Mesendoderm (in vitro differentiated cells): Measurements from ENCODE around the gene PRRC2A. TPM values are rescaled to one million over a fixed set of nuclear protein-coding genes. Genes with fewer than 3 reads are reported as not detected.

ENCODE experiments used
- DNase-seq: peaks from one replicate; pipeline ENCODE4 v3.0.0; 2013
- H2AK5ac ChIP-seq: 2 replicates; pipeline ENCODE4 v1.6.1; 2013; ENCODE audit warnings: low read length, inconsistent platforms
- H2BK120ac ChIP-seq: 2 replicates; pipeline ENCODE4 v1.6.1; 2013; ENCODE audit warnings: low read depth, mild to moderate bottlenecking, low read length, moderate library complexity, mixed read lengths
- H2BK15ac ChIP-seq: replicated peaks from 2 replicates; pipeline ENCODE4 v1.6.1; 2013; ENCODE audit warnings: low read depth, mild to moderate bottlenecking, moderate library complexity
- H2BK5ac ChIP-seq: 2 replicates; pipeline ENCODE4 v1.6.1; 2013; ENCODE audit warnings: low read length, inconsistent platforms
- H3K18ac ChIP-seq: 2 replicates; pipeline ENCODE4 v1.6.1; 2013; ENCODE audit warnings: mild to moderate bottlenecking, low read length, mixed read lengths
- H3K23ac ChIP-seq: one replicate; pipeline ENCODE4 v1.6.1; 2013; ENCODE audit warnings: low read length
- H3K27ac ChIP-seq: 2 replicates; pipeline ENCODE4 v1.5.1; 2013; ENCODE audit warnings: low read depth, mild to moderate bottlenecking, inconsistent platforms, low read length, moderate library complexity
- H3K27me3 ChIP-seq: 2 replicates; pipeline ENCODE4 v1.6.1; 2013; ENCODE audit warnings: low read length, control low read depth, mild to moderate bottlenecking, inconsistent platforms; ENCODE audit not compliant: insufficient read depth, poor library complexity
- H3K36me3 ChIP-seq: 2 replicates; pipeline ENCODE4 v1.6.1; 2013; ENCODE audit warnings: low read length, inconsistent platforms; ENCODE audit not compliant: control insufficient read depth, insufficient read depth
- H3K4ac ChIP-seq: one replicate; pipeline ENCODE4 v1.6.1; 2013; ENCODE audit warnings: low read depth, mild to moderate bottlenecking, low read length, moderate library complexity
- H3K4me1 ChIP-seq: 2 replicates; pipeline ENCODE4 v1.6.1; 2013; ENCODE audit warnings: low read depth, low read length, inconsistent platforms; ENCODE audit not compliant: control insufficient read depth
- H3K4me2 ChIP-seq: 2 replicates; pipeline ENCODE4 v1.6.1; 2013; ENCODE audit warnings: low read length
- H3K4me3 ChIP-seq: 2 replicates; pipeline ENCODE4 v1.5.1; 2013; ENCODE audit warnings: mild to moderate bottlenecking, low read length
- H3K56ac ChIP-seq: one replicate; pipeline ENCODE4 v1.6.1; 2013; ENCODE audit warnings: low read length
- H3K79me1 ChIP-seq: 2 replicates; pipeline ENCODE4 v1.6.1; 2013; ENCODE audit warnings: low read length, inconsistent platforms
- H3K79me2 ChIP-seq: 2 replicates; pipeline ENCODE4 v1.6.1; 2013; ENCODE audit warnings: mild to moderate bottlenecking, low read length; ENCODE audit not compliant: control insufficient read depth, insufficient read depth
- H3K9ac ChIP-seq: 2 replicates; pipeline ENCODE4 v1.6.1; 2013; ENCODE audit warnings: low read length, inconsistent platforms
- H4K5ac ChIP-seq: one replicate; pipeline ENCODE4 v1.6.1; 2013; ENCODE audit warnings: low read length
- H4K8ac ChIP-seq: one replicate; pipeline ENCODE4 v1.6.1; 2013; ENCODE audit warnings: low read depth, mild to moderate bottlenecking, control low read depth, low read length, moderate library complexity
- WGBS: extraction: QIAGEN DNeasy Blood & Tissue Kit; methylation state at CpG from one replicate; pipeline ENCODE4 v1.1.7; 2013; ENCODE audit warnings: low lambda C conversion rate, missing lambda C conversion rate; ENCODE audit not compliant: insufficient coverage; ENCODE audit errors: extremely low coverage; 5-methylcytosine and 5-hydroxymethylcytosine counted together
- polyA plus RNA-seq, 2 experiments: library from polyadenylated mRNA; stranded (reverse); fragments of 200-250 nt; gene quantifications; one replicate each; pipeline ENCODE4 v1.2.3, GENCODE V29; 2013

Gene PRRC2A
- 130 TPM for polyA plus RNA-seq (2013, experiment 1 of 2)
- 129 TPM for polyA plus RNA-seq (2013, experiment 2 of 2)

DNA sequence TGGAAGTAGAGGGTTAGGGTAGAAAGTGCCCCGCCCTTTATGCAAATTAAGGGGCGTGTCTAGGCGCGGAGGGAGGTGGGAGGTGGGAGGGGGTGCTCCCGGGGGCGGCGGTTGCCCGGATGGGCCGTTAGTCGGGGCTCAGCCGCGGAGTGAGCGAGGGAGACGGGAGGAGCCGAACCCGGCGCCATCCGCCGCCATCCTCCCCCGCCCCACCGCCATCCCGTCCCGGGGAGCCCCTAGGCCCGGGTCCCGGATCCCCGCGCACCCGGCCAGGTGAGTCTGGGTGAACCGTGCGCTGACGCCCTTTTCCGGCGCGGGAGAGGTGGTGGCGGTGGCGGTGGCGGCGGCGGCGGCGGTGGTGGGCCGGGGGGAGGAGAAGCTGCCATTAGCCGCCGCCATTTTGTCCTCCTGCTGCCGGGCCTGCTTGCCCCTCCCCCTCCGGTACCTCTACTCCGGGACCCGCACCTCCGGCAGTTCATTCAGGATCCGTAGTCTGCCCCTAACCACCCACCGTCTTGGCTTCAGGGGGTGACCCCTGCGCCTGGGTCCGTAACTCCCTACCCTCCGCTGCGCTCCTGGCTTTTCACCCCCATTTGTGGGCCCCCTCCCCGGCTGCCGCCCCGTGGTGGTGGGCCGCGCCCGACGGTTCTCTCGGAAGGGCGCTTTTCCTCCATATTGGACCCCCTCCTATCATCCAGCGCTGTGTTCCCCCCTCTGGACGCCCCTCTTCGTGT, at the start of gene PRRC2A:
PRRC2A (plus strand) TSS at position 130 of the 734 bp plus-strand sequence. CDS start 2,075 bp downstream, outside the sequence.
- H2BK15ac ChIP-seq = no peak within 1 kb of the TSS
- WGBS = no CpG with 5 or more reads among the region's 67 CpGs
- no peaks in the 10 kb centered on the region for H3K27me3 ChIP-seq
- H4K8ac ChIP-seq = peak within 1 kb of the TSS; percentile 90
- peak within 1 kb of the TSS; percentile 100 for H3K56ac ChIP-seq
- H2BK120ac ChIP-seq = peak within 1 kb of the TSS; percentile 69
- H2AK5ac ChIP-seq = peak within 1 kb of the TSS; percentile 91
- peak; percentile 89 for DNase-seq
- H3K4me3 ChIP-seq = peak within 1 kb of the TSS; percentile 100
- H3K79me1 ChIP-seq = peaks cover 10% of the 10 kb centered on the region
- peak within 1 kb of the TSS; percentile 100 for H3K27ac ChIP-seq
- peak within 1 kb of the TSS; percentile 85 for H4K5ac ChIP-seq
- peak within 1 kb of the TSS; percentile 98 for H3K18ac ChIP-seq
- peak within 1 kb of the TSS; percentile 96 for H3K4ac ChIP-seq
- H2BK5ac ChIP-seq = peak within 1 kb of the TSS; percentile 92
- peak within 1 kb of the TSS; percentile 83 for H3K4me2 ChIP-seq
- H3K79me2 ChIP-seq = peaks cover 37% of the 10 kb centered on the region
- H3K36me3 ChIP-seq = peaks cover 15% of the 10 kb centered on the region
- H3K9ac ChIP-seq = peak within 1 kb of the TSS; percentile 96
- peak within 1 kb of the TSS; percentile 95 for H3K23ac ChIP-seq
- H3K4me1 ChIP-seq = peaks cover 1% of the 10 kb centered on the region

DNA sequence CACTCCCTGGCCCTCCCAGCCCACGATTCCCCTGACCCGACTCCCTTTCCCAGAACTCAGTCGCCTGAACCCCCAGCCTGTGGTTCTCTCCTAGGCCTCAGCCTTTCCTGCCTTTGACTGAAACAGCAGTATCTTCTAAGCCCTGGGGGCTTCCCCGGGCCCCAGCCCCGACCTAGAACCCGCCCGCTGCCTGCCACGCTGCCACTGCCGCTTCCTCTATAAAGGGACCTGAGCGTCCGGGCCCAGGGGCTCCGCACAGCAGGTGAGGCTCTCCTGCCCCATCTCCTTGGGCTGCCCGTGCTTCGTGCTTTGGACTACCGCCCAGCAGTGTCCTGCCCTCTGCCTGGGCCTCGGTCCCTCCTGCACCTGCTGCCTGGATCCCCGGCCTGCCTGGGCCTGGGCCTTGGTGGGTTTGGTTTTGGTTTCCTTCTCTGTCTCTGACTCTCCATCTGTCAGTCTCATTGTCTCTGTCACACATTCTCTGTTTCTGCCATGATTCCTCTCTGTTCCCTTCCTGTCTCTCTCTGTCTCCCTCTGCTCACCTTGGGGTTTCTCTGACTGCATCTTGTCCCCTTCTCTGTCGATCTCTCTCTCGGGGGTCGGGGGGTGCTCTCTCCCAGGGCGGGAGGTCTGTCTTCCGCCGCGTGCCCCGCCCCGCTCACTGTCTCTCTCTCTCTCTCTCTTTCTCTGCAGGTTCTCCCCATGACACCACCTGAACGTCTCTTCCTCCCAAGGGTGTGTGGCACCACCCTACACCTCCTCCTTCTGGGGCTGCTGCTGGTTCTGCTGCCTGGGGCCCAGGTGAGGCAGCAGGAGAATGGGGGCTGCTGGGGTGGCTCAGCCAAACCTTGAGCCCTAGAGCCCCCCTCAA, 48.2 kb upstream of the PRRC2A start, which contains the start of gene LTA:
LTA (plus strand) TSS at position 249 of the 871 bp plus-strand sequence; CDS start at position 703, 454 bp downstream.
- Histone ChIP-seq H2BK15ac (no peak within 1 kb of the TSS), H3K18ac (no peak within 1 kb of the TSS), H3K4me1 (no peaks in the 10 kb centered on the region), H3K79me1 (no peaks in the 10 kb centered on the region), H3K9ac (no peak within 1 kb of the TSS), H3K79me2 (no peaks in the 10 kb centered on the region), H3K4me2 (no peak within 1 kb of the TSS), H3K36me3 (no peaks in the 10 kb centered on the region), H3K27ac (no peak within 1 kb of the TSS), H3K27me3 (no peaks in the 10 kb centered on the region), H3K23ac (no peak within 1 kb of the TSS), H2BK5ac (no peak within 1 kb of the TSS), H2AK5ac (no peak within 1 kb of the TSS), H4K5ac (no peak within 1 kb of the TSS), H3K4me3 (no peak within 1 kb of the TSS), H4K8ac (no peak within 1 kb of the TSS), H3K56ac (no peak within 1 kb of the TSS), H2BK120ac (no peak within 1 kb of the TSS), H3K4ac (no peak within 1 kb of the TSS)
- no peak for DNase-seq
- no CpG with 5 or more reads among the region's 27 CpGs for WGBS

DNA sequence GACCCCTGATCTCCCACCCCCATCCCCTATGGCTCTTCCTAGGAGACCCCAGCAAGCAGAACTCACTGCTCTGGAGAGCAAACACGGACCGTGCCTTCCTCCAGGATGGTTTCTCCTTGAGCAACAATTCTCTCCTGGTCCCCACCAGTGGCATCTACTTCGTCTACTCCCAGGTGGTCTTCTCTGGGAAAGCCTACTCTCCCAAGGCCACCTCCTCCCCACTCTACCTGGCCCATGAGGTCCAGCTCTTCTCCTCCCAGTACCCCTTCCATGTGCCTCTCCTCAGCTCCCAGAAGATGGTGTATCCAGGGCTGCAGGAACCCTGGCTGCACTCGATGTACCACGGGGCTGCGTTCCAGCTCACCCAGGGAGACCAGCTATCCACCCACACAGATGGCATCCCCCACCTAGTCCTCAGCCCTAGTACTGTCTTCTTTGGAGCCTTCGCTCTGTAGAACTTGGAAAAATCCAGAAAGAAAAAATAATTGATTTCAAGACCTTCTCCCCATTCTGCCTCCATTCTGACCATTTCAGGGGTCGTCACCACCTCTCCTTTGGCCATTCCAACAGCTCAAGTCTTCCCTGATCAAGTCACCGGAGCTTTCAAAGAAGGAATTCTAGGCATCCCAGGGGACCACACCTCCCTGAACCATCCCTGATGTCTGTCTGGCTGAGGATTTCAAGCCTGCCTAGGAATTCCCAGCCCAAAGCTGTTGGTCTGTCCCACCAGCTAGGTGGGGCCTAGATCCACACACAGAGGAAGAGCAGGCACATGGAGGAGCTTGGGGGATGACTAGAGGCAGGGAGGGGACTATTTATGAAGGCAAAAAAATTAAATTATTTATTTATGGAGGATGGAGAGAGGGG, 47.0 kb upstream of the PRRC2A start:
- Histone ChIP-seq H2AK5ac (peak overlapping the region; percentile 32), H4K8ac (no peak overlapping the region), H3K27ac (no peak overlapping the region), H3K27me3 (no peaks in the 10 kb centered on the region), H3K4me3 (no peak overlapping the region), H3K23ac (no peak overlapping the region), H3K36me3 (no peaks in the 10 kb centered on the region), H3K18ac (no peak overlapping the region), H2BK5ac (no peak overlapping the region), H2BK15ac (no peak overlapping the region), H3K79me2 (no peaks in the 10 kb centered on the region), H3K4ac (no peak overlapping the region), H3K79me1 (no peaks in the 10 kb centered on the region), H2BK120ac (no peak overlapping the region), H3K56ac (no peak overlapping the region), H3K9ac (no peak overlapping the region), H3K4me1 (peaks cover 2% of the 10 kb centered on the region), H3K4me2 (no peak overlapping the region), H4K5ac (no peak overlapping the region)
- no CpG with 5 or more reads among the region's 9 CpGs for WGBS
- DNase-seq = peak; percentile 88

DNA sequence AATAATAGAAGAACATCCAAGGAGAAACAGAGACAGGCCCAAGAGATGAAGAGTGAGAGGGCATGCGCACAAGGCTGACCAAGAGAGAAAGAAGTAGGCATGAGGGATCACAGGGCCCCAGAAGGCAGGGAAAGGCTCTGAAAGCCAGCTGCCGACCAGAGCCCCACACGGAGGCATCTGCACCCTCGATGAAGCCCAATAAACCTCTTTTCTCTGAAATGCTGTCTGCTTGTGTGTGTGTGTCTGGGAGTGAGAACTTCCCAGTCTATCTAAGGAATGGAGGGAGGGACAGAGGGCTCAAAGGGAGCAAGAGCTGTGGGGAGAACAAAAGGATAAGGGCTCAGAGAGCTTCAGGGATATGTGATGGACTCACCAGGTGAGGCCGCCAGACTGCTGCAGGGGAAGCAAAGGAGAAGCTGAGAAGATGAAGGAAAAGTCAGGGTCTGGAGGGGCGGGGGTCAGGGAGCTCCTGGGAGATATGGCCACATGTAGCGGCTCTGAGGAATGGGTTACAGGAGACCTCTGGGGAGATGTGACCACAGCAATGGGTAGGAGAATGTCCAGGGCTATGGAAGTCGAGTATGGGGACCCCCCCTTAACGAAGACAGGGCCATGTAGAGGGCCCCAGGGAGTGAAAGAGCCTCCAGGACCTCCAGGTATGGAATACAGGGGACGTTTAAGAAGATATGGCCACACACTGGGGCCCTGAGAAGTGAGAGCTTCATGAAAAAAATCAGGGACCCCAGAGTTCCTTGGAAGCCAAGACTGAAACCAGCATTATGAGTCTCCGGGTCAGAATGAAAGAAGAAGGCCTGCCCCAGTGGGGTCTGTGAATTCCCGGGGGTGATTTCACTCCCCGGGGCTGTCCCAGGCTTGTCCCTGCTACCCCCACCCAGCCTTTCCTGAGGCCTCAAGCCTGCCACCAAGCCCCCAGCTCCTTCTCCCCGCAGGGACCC, 46.1 kb upstream of the PRRC2A start:
- Histone ChIP-seq H3K4me3 (no peak overlapping the region), H3K4me1 (peaks cover 2% of the 10 kb centered on the region), H3K4ac (no peak overlapping the region), H3K27ac (no peak overlapping the region), H3K9ac (no peak overlapping the region), H4K5ac (no peak overlapping the region), H3K36me3 (no peaks in the 10 kb centered on the region), H3K56ac (no peak overlapping the region), H2BK5ac (no peak overlapping the region), H3K23ac (no peak overlapping the region), H3K4me2 (no peak overlapping the region), H3K79me2 (no peaks in the 10 kb centered on the region), H3K18ac (no peak overlapping the region), H3K27me3 (no peaks in the 10 kb centered on the region), H4K8ac (no peak overlapping the region), H2BK15ac (no peak overlapping the region), H2BK120ac (no peak overlapping the region), H3K79me1 (no peaks in the 10 kb centered on the region), H2AK5ac (no peak overlapping the region)
- DNase-seq = peak; percentile 63
- no CpG with 5 or more reads among the region's 14 CpGs for WGBS
